LoVo (cell line): ENCODE measurements around the gene GNLY.

ENCODE experiments used
- DNase-seq: peaks from one replicate; pipeline ENCODE4 v3.0.0-alpha.2; 2016; ENCODE audit warnings: low spot score

The GNLY gene

DNA sequence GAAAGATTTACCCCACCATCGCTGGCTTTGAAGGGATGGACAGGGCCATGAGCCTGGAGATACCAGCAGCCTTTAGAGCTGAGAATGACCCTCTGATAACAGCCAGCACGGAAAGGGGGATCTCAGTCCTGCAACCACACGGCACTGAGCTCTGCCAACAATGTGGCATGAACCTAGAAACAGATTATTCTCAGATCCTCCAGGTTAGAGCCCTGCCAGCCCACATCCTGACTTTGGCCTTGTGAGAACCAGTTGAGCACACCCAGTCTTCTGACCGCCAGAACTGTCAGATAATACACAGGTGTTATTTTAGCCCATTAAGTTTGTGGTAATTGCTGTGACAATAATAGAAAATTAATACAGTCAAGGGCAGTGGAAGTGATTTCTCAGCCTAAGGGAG, 9.4 kb upstream of the GNLY start:
- no peak for DNase-seq

DNA sequence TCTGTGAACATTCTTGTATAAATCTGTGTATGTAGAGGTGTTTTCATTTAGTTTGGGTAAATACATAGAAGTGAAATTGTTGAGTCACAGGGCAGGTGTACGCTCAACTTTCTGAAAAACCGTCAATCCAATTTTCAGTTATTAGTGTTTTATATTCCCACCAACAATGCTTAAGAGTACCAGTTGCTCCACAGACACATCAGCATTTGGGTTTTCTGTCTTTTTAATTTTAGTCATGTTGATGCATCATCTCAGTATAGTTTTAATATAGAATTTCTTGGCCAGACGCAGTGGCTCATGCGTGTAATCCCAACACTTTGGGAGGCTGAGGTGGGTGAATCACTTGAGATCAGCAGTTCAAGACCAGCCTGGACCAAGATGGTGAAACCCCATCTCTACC, 3.2 kb upstream of the GNLY start:
- DNase-seq: no peak

DNA sequence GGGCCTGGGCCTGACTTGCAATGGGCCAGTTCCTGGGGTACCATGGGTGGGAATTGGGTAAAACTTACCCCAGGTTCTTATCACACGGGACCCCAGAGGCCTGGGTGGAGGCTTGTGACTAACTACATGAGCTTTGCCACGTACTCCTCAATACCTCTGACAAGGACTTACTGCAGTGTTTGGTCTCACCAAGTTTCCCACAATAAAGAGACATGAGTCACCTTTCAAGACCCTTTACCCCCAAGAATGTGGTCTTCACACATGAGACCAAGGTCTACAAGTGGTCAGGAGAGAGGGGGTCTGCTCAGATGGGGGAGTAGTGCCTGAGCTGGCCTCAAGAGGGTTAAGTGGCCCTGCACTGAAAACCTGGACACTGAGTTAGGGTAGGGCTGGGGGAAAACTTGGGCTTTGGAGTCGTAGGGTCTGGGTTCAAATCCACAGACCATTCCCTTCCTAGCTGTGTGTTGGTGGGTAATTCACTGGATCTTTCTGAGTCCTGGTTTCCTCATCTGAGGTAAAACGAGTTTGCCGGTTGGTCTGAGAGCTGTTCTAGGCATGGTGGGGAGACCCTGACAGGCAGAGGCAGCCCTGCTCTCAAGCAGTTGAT, 2.0 kb upstream of the GNLY start:
- no peak for DNase-seq

DNA sequence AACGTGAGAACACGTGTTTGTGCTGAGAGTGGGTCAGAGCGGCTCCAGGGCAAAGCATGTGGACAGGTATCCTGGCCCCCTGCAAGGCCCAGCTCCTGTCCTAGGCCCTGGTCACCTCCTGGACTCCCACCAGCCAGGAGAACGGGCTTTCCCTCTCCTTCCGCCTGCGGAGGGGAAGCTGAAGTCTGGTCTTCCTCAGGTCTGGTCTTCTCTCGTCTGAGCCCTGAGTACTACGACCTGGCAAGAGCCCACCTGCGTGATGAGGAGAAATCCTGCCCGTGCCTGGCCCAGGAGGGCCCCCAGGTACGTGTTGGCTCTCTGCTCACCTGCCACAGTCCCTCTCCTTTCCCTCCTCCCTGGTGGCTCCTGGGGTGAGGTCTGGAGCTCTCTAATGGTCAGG, 963 bp downstream of the GNLY start:
- DNase-seq: no peak

DNA sequence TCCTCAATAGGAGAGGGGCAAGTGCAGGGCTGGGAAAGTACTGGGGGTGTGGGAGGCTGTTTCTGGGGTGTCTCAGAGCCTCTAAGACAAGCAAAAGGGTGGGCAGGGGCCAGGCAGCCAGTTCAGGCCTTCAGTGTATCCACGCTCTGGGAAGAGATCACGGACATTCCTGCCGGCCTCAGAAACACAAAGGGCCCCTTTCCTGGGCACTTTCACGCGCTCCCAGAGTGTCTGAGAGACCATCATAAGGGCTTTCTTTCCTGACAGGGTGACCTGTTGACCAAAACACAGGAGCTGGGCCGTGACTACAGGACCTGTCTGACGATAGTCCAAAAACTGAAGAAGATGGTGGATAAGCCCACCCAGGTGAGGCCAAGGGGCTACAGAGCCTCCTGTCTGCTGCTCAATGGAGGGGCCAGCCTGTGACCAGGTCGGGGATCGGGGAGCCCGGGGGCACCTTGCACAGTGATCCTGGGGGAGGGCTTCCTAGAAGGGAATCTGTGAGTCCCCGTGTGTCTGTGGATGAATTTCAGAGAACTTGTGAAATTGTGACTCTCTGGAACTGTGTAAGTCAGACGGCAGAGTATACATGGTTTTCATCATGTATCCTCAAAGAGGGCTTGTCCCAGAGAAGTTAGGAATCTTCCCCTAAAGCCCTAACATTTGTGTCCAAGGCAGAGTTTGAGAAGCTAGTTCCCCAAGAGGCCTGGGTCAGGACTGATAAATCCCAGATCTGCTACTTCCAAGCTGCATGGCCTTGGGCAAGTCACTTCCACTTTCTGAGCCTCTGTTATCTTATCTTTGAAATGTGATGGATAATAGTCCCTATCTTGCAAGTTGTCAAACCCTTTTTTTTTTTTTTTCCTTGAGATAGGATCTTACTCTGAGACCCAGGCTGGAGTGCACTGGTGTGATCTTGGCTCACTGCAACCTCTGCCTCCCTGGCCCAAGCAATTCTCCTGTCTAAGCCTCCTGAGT, 1.8 kb downstream of the GNLY start:
- DNase-seq: no peak

DNA sequence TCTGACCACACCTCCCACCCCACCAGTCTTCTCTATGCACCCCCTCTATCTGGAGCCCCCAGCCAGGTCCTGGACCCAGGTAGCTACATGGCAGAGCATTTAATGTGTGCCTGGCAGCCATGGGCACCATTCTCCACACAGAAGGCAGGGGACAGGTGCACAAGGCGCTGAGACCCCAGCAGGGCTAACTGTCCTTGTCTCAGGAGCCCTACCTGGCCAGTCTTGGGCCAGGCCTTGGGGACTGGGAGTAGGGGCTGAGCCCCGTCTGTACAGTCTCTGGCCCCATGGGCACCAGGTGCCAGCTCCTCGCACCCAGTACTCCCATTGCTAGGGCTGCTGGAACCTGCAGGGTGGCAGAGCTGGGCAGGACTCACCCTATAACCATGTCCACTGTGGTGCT, 2.9 kb downstream of the GNLY start:
- DNase-seq: no peak

DNA sequence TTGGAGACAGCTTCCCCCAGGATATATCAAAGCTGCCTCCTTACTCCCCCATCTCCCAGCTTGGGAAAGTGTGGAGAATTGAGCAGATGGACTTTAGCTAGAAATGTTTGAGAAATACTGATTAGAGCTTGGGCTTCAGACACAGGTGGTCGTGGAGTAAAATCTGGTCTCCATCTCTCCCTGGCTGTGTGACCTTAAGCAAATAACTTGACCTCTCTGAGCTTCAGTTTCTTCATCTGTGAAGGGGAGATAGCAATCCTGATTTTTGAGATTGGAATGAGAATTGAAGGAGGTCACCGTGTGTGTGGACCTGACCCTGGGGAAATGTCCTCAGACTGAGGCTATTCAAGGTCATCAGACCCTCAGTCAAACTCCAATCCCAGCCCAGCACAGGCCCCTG, 3.6 kb downstream of the GNLY start:
- no peak for DNase-seq

DNA sequence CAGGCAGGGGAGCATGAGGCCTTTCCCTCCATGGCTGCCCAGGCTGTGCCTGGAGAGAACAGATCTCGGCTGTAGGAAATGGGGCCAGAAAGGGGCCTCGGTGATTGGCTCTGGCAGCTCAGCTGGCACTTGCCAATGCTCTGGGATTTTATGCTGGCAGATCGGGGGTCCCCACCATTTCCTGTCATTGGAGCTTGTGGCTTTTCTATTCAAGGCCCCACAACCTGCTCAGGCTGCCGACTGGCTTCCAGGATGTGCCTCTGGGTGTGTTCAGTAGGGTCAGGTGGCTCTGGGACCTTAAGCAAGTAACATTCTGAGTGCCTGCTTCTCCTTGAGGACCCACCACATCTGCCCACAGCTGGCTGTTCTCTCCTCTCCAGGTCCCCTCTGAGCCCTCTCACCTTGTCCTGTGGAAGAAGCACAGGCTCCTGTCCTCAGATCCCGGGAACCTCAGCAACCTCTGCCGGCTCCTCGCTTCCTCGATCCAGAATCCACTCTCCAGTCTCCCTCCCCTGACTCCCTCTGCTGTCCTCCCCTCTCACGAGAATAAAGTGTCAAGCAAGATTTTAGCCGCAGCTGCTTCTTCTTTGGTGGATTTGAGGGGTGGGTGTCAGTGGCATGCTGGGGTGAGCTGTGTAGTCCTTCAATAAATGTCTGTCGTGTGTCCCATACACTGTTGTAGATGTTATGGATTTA, 4.2 kb downstream of the GNLY start:
- no peak for DNase-seq

DNA sequence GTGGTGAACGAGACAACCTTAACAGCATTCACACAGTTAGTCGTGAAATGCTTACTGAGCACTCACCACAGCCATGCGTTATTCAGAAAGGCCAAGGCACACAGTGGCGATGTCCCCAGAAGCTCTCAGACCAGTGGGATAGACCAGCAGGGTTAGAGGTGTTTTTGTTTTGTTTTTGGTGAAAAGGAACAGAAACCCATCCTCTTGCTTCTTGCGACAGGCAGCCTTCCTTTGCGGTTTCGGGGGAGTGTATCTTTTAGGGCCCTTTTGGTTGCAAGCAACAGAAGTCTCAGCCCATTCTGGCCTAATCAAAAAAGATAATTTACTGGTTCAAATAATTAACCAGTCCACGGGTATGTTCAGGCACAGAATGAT, 4.7 kb downstream of the GNLY start:
- DNase-seq: no peak

DNA sequence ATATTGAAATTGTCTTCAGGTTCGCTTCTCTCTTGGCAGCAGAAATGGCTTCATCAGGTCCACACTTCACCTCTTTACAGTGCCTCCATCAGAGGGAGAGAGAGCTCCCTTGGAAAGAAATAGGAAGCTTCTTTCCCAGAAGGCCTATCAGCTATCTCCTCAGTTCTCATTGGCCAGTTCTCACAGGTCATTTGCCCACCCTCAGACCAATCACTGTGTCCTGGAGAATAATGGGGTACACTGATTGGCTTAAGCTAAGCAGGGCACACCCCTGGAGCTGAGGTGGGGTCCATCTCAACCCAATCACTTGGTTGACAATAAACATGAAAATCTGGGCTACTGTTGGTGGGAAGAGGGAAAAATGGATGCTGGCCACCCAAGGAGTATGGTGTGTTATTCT, 5.2 kb downstream of the GNLY start:
- DNase-seq: no peak

DNA sequence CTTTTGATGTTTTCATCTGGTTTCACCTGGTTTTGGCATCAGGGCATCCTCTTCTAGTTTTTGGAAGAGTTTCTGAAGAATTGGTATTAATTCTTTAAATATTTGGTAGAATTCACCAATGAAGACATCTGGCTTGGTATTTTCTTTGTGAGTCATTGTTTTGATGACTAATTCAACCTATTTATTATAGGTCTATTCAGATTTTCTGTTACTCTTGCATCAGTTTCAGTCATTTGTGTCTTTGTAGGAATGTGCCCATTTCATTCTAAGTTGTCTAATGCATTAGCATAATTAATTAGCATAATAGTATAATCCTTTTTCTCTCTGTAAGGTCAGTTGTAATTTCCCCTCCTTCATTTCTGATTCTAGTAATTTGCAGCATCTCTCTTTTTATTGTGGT, 8.0 kb downstream of the GNLY start:
- DNase-seq: peak; percentile 29

DNA sequence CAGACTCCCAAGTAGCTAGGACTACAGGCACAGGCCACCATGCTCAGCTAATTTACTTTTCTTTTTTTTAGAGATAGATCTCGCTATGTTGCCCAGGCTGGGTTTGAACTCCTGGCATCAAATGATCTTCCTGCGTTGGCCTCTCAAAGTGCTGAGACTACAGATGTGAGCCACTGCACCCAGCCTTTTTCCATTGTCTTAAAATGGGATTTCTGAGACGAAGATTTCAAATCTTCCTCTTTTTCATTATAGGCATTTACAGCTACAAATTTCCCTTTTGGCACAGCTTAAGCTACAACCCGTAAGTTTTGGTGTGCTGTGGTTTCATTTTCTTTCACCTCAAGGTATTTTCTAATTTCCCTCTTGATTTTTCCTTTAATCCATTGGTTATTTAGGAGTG, 8.6 kb downstream of the GNLY start:
- no peak for DNase-seq

DNA sequence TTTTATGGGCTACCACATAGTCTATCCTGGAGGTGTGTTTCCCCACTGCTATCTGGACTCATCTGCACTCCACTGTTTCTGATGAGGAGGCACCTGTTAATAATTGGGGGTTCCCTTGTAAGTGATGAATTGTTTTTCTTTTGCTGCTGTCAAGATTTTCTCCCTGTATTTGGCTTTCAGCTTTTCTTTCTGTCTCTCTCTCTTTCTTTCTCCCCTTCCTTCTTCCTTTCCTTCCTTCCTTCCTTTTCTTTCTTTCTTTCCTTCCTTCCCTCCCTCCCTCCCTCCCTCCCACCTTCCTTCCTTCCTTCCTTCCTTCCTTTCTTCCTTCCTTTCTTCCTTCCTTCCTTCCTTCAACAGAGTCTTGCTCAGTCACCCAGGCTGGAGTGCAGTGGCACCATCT, 9.2 kb downstream of the GNLY start:
- DNase-seq: no peak

DNA sequence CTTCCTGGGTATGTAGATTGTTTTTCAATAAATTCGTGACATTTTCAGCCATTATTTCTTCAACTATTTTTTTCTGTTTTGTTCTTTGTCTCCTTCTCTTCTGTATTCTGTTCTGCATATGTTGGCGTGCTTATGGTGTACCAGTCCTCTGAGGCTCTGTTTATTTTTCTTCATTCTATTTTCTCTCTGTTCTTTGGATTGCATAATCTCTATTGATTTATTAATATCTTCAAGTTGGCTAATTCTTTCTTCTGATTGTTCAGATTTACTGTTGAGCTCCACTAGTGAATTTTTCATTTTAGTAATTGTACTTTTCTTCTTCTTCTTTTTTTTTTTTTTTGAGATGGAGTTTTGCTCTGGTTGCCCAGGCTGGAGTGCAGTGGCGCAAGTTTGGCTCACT, 9.9 kb downstream of the GNLY start:
- no peak for DNase-seq

DNA sequence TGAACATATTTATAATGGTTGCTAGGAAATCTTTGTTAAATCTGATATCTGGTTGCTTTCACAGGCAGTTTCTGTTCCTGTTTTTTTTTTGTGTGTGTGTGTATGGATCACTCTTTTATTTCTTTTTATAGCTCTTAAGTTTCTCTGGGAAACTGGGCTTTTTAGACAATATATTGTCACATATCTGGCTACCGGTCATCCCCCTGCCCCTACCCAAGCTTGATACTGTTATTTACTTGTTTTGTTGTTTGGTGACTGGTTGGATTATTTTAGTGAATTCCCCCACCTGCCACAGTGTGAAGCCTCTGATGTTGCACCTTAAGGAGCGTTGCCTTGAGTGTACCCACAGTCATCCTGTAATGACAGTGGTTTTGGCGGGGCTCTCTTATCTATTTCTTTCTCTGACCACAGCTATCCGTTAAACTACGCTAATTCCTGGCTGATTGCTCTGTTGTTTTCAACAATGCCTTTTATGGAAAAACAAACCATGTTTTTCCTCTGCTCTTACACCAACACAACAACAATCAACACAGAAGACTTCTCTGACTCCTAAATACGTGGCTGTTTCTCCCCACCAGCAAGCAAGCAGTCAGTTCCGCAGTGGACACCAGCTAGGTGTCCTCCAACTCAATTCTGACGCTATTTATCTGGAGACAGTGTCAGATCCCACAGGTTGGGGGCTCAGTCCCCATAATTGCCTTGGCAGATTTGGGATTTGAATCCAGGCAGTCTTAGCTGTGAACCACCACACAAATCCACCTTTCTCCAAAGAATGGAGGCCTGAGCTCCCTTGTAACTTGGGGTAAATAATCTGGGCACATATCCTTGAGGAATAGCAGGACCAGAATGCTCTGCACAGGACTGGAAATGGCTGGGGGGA, 10.9 kb downstream of the GNLY start:
- DNase-seq: no peak

DNA sequence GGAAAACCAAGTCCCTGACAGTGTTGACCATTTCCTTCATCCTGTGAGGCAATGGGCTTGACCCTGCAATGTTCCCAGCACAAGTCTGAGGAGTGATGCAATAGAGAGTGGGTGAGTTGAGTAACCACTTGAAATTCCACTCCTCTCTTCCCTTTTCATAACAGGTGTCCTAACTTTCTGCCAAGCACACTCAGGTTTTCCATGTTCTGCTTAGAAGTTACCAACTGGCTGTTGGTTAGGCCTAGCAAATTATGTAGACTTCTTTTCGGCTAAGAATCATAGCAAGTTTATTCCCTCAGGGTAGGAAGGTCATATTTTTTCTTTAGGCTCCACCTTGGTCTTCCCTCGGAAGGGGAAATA, 11.5 kb downstream of the GNLY start:
- peak; percentile 42 for DNase-seq

DNA sequence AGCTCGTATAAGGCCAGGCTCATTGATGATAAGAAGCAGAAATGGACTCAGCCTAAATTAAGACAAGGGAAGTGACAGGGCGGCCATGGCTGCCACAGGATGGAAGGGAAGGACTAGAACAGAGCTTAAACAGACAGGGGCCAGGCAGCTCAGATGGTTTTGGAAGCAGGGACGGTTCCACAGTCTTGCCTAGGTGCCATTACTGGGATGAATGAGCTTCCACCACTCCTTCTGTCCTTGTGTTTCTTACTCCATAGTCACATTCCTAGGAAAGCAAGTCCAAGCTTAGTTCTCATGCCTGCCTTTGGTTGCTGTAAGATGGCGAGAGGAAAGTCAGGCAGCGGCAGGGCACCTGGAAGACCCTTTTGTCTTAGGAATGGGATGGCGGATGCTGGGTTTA, 11.9 kb downstream of the GNLY start:
- DNase-seq: no peak

DNA sequence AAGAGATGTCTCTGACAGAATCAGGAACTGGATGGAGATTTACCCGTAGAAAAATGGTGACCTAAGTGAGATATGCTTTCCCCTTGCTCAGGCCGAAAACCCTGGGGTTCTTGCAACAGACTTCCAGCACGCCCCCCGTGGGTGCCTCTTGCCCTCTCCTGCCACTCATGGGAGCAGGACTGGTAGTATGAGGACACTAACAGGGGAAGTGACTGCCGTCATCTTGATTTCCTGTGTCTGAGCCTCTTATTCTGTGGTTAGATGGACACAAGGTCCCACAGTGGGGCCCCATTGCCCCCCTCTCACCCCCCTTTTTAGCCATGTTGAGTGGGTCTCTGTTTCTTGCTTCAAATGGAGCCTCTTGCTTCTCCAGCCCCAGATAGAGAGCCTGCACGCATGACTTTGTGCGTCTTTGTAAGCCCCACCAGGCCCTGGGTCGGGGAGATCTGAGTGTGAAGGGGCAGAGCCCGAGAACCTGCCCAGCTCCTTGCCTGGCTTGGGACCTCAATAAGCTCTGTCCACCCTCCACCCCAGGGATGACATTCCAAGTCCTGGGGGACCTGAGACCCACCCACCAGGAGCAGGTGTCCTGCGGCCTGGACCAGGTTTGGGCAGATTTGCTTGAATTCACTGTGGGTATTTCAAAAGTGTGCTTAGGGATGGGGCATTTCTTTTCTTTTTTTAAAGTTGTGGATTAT, 12.6 kb downstream of the GNLY start:
- no peak for DNase-seq

DNA sequence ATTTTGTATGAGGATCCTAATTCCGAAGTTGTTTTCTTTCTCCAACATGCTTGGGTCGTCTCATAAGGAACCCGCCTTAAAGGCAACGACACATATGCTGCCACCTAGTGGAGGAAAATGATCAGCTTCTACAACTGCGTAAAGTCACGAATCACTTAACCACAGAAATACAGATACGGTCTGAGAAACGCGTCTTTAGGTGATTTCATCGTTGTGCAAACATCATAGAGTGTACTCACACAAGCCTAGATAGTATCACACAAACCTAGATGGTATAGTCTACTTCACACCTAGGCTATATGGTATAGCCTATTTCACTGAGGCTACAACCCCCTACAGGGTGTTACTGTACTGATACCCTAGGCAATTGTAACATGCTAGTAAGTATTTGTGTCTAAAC, 13.1 kb downstream of the GNLY start:
- peak; percentile 84 for DNase-seq

DNA sequence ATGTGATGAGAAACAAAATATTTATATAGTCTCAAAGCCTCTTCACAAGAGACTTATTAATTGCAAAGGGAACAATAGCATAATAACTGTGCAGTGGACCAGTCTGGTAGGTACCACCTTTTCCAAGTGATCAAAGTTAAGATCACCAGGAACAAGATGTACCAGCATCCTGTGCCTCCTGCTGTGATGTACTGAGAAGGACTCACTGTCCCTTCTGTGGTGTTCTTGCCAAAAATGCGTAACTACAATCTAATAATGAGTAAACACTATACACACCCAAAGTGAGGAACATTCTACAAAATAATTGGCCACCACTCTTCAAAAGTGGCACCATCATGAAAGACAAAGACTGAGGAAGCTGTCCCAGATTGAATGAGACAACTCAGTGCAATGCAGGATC, 14.5 kb downstream of the GNLY start:
- DNase-seq: no peak

DNA sequence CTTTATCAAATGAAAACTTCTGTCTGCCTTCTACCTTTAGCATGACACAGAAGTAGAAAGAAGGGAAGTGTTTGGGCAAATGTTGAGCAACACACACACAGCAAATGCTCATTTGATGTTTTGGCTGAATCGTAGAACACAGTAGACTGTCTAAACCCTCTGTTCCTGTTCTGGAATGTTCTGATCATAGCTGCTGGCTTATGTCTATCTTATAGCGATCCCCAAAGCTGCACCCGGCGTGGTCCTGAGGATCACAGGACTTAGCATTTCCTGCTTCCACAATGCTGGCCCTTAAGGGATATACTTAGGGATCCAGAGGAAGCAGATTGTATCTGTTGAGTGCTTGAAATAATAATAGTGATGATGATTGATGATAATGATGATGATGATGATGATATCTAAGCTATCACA, 15.2 kb downstream of the GNLY start:
- DNase-seq: no peak
